Measurements from ENCODE around the gene C2CD3.

The C2CD3 gene

GRCh38 chr11:74170694-74171629 is at the start of gene C2CD3, which contains the start of gene PPME1:
Gene C2CD3 (minus strand): TSS chr11:74171002. CDS start chr11:74170792, 210 bp downstream.
Gene PPME1 (plus strand): TSS chr11:74171289. CDS start chr11:74171422, 133 bp downstream.
- DNase-seq = peak; percentile 98

- DNase-seq = no peak
Observed at GRCh38 chr11:74220376-74220775, 49.6 kb upstream of the C2CD3 start.

GRCh38 chr11:74212533-74212932 is 41.7 kb upstream of the C2CD3 start:
- no peak for DNase-seq

GRCh38 chr11:74208507-74208906 is 37.7 kb upstream of the C2CD3 start:
- no peak for DNase-seq

- DNase-seq = no peak
Observed at GRCh38 chr11:74206746-74207145, 35.9 kb upstream of the C2CD3 start.

- DNase-seq = no peak
Observed at GRCh38 chr11:74205181-74205580, 34.4 kb upstream of the C2CD3 start.

- DNase-seq = no peak
Observed at GRCh38 chr11:74204701-74205100, 33.9 kb upstream of the C2CD3 start.

- DNase-seq = no peak
Observed at GRCh38 chr11:74203966-74204365, 33.2 kb upstream of the C2CD3 start.

GRCh38 chr11:74196781-74197486 is 26.1 kb upstream of the C2CD3 start:
- no peak for DNase-seq

GRCh38 chr11:74195828-74196227 is 25.0 kb upstream of the C2CD3 start:
- DNase-seq = no peak

- no peak for DNase-seq
Observed at GRCh38 chr11:74185695-74186094, 14.9 kb upstream of the C2CD3 start.

GRCh38 chr11:74185285-74185684 is 14.5 kb upstream of the C2CD3 start:
- no peak for DNase-seq

- no peak for DNase-seq
Observed at GRCh38 chr11:74182635-74183034, 11.8 kb upstream of the C2CD3 start.

- no peak for DNase-seq
Observed at GRCh38 chr11:74179234-74180052, 8.6 kb upstream of the C2CD3 start.

- no peak for DNase-seq
Observed at GRCh38 chr11:74175920-74176319, 5.1 kb upstream of the C2CD3 start.

GRCh38 chr11:74171997-74172396 is 1.2 kb upstream of the C2CD3 start:
- DNase-seq = no peak

GRCh38 chr11:74171630-74171968 is 797 bp upstream of the C2CD3 start:
- no peak for DNase-seq

GRCh38 chr11:74169738-74170458 is 904 bp downstream of the C2CD3 start:
- no peak for DNase-seq

- DNase-seq = no peak
Observed at GRCh38 chr11:74168838-74169237, 2.0 kb downstream of the C2CD3 start.

- DNase-seq = no peak
Observed at GRCh38 chr11:74162681-74163467, 7.9 kb downstream of the C2CD3 start.

- no peak for DNase-seq
Observed at GRCh38 chr11:74159642-74160041, 11.2 kb downstream of the C2CD3 start.

GRCh38 chr11:74157169-74157568 is 13.6 kb downstream of the C2CD3 start:
- no peak for DNase-seq
